ENCODE results near the gene BLNK. TPM values are rescaled to one million over a fixed set of nuclear protein-coding genes. Genes with fewer than 3 reads are reported as not detected.

Gene BLNK
- total and polyA plus RNA-seq, 3 donors from 2014 or later: 1.1 to 4.5 (median 1.5) TPM

DNA sequence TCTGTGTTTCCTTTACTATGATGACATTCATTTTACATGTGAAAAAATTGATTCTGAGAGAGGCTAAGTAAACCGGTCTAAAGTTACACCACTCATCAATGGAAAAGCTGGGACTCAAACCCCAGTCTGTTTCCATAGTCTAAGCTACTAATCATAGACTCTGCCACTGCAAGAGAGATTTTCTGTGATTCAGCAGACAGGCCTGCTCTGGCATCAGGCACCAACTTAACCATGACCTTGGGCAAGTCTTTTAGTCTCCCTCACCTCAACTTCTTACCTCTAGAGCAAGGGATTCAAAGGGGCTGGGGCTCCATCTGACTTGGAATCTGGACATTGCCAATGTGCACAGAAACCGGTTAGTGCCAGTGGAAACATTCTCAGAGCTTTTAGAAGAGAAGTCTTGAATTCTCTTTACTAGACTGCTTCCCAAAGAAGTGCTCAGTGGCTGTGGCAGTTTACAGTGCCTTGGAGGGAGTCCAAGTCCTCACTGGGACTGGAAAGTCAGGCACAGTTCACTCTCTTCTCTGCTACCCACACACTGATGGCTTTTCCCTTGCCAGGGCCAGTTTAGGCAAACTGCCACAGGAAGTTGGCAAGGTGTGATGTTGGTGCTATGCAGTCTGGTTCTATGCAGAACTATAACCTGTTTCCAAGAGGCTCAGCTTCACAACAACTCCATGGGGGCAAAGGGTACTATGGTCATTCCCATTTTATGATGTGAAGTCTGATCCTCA is 4.5 kb upstream of the BLNK start:
- Histone ChIP-seq H3K4me3 (no peak overlapping the region), H3K36me3 (ENCODE audit: low read depth, missing control alignments) (no peaks in the 10 kb centered on the region), H3K9me3 (no peaks in the 10 kb centered on the region), H3K27me3 (no peaks in the 10 kb centered on the region), H3K4me1 (no peaks in the 10 kb centered on the region), H3K27ac (no peak overlapping the region)
- intact Hi-C loops (cut with DNase I; ENCODE audit: low total_unique reads): no loop called here
- TF ChIP-seq, protein P1, sequence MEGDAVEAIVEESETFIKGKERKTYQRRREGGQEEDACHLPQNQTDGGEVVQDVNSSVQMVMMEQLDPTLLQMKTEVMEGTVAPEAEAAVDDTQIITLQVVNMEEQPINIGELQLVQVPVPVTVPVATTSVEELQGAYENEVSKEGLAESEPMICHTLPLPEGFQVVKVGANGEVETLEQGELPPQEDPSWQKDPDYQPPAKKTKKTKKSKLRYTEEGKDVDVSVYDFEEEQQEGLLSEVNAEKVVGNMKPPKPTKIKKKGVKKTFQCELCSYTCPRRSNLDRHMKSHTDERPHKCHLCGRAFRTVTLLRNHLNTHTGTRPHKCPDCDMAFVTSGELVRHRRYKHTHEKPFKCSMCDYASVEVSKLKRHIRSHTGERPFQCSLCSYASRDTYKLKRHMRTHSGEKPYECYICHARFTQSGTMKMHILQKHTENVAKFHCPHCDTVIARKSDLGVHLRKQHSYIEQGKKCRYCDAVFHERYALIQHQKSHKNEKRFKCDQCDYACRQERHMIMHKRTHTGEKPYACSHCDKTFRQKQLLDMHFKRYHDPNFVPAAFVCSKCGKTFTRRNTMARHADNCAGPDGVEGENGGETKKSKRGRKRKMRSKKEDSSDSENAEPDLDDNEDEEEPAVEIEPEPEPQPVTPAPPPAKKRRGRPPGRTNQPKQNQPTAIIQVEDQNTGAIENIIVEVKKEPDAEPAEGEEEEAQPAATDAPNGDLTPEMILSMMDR (IDR thresholded peaks at IDR 0.05): no peak
- no peak for TF ChIP-seq POLR2A (IDR thresholded peaks at IDR 0.05)
- WGBS, 2 donors: 77 to 87% methylated on average over 2 of the region's 2 CpGs
- peak; percentile 25 for DNase-seq

DNA sequence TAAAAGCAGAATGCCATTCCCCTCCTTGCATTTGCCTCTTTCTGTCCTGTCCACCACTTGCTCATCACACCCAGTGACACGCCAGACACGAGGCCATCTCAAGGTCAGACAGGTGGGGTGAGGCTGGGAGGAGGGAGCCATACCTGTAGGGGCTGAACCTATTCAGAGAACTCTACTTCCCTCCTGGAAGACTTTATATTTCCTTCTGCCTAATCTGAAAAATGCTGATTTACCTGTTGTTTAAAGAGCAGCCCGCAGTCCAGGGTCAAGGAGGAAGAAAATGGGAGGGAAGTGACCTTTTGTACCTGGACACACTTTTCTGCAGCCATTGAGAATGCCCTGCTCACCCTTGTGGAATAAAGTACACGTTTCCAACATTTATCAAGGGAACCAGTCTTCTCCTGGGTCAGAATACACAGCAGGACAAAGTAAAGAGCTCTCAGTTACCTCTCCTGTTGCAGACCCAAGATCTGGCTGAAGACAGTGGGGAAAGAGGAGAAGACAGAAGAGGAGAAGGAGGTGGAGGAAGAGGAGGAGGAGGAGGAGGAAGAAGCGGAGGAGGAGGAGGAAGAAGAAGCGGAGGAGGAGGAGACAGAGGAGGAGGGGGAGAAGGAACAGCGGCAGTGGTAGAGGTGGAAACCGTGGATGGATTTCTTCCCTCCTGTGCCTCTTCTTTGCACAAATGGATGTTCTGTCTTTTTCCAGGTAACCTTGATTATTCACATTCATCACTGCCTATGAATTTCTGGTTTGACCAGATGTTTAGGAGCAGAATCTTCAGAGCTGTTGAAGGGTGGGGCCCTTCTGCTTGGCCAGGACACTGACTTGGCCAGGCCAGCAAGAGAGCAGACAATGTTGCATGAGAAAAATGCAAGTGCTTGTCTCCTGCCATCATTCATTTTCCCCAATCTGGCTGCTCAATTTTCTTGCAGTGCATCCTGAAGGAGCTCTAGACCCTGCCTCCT is 1.2 kb upstream of the BLNK start:
- no peak for TF ChIP-seq POLR2A (IDR thresholded peaks at IDR 0.05)
- TF ChIP-seq, protein P1 (IDR thresholded peaks at IDR 0.05): no peak
- Histone ChIP-seq H3K27me3 (no peaks in the 10 kb centered on the region), H3K4me1 (no peaks in the 10 kb centered on the region), H3K27ac (no peak overlapping the region), H3K4me3 (no peak overlapping the region), H3K9me3 (no peaks in the 10 kb centered on the region), H3K36me3 (ENCODE audit: low read depth, missing control alignments) (no peaks in the 10 kb centered on the region)
- WGBS, 2 donors: 74 to 75% methylated on average over 8 of the region's 8 CpGs
- no peak for DNase-seq
- intact Hi-C loops (cut with DNase I; ENCODE audit: low total_unique reads): no loop called here

DNA sequence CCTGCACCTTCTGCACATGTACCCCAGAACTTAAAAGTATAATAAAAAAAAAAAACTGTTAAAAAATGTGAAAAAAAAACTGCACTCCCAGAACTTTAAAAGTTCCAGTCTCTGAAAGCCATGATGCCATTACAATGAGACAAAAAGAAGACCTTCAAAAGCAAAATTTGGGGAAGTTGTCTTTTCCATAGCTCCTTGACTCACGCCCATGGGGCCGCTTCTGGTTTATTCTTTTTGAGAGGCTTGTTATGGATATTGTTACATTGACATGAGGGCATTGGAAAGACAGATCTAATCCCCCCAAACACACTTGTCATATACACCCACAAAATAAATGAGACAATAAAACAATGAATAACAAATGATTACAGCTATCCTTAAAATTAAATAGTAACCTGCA is 798 bp downstream of the BLNK start:
- Histone ChIP-seq H3K4me3 (no peak overlapping the region), H3K4me1 (no peaks in the 10 kb centered on the region), H3K36me3 (ENCODE audit: low read depth, missing control alignments) (no peaks in the 10 kb centered on the region), H3K27me3 (no peaks in the 10 kb centered on the region), H3K27ac (no peak overlapping the region), H3K9me3 (no peaks in the 10 kb centered on the region)
- intact Hi-C loops (cut with DNase I; ENCODE audit: low total_unique reads): no loop called here
- TF ChIP-seq, protein P1 (IDR thresholded peaks at IDR 0.05): no peak
- TF ChIP-seq POLR2A (IDR thresholded peaks at IDR 0.05): no peak
- 82 to 93% methylated on average over 2 of the region's 2 CpGs for WGBS, 2 donors
- no peak for DNase-seq

DNA sequence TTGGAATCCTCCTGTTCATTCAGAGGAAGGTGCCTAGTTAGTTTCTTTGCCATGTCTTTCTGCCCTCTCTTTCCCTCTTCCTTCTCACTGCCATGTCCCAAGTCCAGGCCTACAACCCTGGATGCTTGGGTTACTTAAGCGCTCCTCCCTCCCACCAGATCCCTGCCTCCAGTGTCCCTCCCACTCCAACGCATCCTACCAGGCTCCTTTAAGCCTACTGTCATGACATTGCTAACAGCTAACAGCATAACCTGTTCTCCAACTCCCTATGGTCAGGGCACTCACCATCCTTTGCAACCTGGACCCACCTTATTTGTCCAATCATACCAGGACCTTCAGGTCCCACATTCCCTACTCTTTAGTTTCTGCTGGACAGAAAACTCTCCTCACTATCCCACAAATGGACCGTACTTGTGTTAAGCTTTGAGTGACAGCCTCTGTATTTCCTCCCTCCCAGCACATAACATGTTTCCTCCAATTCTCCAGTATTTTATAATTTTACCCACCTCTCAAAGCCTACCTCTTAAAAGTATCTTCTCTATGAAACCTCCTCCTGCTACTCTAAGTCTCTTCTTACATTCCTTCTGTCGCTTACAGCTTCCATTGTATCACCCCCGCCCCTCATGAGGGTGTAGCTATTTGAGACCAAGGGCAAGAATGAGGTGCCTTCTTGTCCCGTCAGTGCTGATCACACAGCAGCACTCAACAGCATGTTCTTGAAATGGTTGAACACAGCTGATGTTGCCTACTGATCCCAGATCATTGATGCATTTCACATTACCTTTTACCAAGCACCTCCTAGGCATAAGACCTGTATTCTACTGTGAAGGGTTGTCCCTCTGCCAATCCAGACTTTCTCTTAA is 1.7 kb downstream of the BLNK start:
- no peaks in the 10 kb centered on the region for H3K4me1 ChIP-seq
- H3K27ac ChIP-seq: no peak overlapping the region
- 82 to 85% methylated on average over 6 of the region's 6 CpGs for WGBS, 2 donors
- DNase-seq: no peak
- no peaks in the 10 kb centered on the region for H3K27me3 ChIP-seq
- no peak overlapping the region for H3K4me3 ChIP-seq
- intact Hi-C loops (cut with DNase I; ENCODE audit: low total_unique reads): no loop called here
- H3K9me3 ChIP-seq: no peaks in the 10 kb centered on the region
- no peaks in the 10 kb centered on the region for H3K36me3 ChIP-seq (ENCODE audit: low read depth, missing control alignments)
- TF ChIP-seq, protein P1 (IDR thresholded peaks at IDR 0.05): no peak
- no peak for TF ChIP-seq POLR2A (IDR thresholded peaks at IDR 0.05)
